ENCODE results near the gene SDE2.

DNA sequence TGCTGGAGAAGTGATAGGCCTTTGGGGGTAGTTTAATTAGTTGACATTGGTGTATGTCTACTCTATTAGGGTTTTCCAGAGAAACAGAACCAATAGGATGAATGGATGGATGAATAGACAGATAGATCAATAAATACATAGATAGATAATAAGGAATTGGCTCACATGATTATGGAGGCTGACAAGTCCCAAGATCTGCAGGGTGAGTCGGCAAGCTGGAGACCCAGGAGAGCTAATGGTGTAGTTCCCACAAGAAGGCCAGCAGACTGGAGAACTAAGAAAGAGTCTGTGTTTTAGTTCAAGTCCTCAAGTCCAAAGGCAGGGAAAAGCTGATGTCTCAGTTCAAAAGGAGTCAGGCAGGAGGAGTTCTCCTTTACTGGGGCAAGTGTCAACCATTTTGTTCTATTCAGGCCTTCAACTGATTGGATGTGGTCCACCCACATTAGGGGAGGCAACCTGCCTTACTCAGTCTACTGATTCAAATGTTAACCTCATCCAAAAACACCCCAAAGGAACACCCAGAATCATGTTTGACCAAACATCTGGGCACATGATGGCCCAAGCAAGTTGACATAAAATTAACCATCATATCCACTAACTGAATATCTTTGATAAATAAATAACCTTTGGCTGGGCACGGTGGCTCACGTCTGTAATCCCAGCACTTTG is 4.5 kb upstream of the SDE2 start:
- no peak for TF ChIP-seq EZH2 (IDR thresholded peaks at IDR 0.05; ENCODE audit: low read depth, low read length, severe bottlenecking)
- TF ChIP-seq CBX5 (IDR thresholded peaks at IDR 0.05; ENCODE audit: low read depth, low read length), result no peak
- no peak for TF ChIP-seq JUND (IDR thresholded peaks at IDR 0.05; ENCODE audit: low read length)
- no peak for TF ChIP-seq SUZ12 (IDR thresholded peaks at IDR 0.05; ENCODE audit: low read length)
- no peak for TF ChIP-seq ZNF274 (IDR thresholded peaks at IDR 0.05; ENCODE audit: borderline replicate concordance, extremely low read depth, low read length)
- TF ChIP-seq, protein P1, sequence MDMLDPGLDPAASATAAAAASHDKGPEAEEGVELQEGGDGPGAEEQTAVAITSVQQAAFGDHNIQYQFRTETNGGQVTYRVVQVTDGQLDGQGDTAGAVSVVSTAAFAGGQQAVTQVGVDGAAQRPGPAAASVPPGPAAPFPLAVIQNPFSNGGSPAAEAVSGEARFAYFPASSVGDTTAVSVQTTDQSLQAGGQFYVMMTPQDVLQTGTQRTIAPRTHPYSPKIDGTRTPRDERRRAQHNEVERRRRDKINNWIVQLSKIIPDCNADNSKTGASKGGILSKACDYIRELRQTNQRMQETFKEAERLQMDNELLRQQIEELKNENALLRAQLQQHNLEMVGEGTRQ (IDR thresholded peaks at IDR 0.05; ENCODE audit: low read length), result no peak
- no peak for TF ChIP-seq POLR2A (IDR thresholded peaks at IDR 0.05; ENCODE audit: control extremely low read depth in 1 of 2, low read depth in 2 of 2, low read length in 2 of 2)
- TF ChIP-seq, protein P2, sequence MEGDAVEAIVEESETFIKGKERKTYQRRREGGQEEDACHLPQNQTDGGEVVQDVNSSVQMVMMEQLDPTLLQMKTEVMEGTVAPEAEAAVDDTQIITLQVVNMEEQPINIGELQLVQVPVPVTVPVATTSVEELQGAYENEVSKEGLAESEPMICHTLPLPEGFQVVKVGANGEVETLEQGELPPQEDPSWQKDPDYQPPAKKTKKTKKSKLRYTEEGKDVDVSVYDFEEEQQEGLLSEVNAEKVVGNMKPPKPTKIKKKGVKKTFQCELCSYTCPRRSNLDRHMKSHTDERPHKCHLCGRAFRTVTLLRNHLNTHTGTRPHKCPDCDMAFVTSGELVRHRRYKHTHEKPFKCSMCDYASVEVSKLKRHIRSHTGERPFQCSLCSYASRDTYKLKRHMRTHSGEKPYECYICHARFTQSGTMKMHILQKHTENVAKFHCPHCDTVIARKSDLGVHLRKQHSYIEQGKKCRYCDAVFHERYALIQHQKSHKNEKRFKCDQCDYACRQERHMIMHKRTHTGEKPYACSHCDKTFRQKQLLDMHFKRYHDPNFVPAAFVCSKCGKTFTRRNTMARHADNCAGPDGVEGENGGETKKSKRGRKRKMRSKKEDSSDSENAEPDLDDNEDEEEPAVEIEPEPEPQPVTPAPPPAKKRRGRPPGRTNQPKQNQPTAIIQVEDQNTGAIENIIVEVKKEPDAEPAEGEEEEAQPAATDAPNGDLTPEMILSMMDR (IDR thresholded peaks at IDR 0.05; ENCODE audit: control extremely low read depth in 1 of 3, insufficient read depth in 1 of 3, low read depth in 1 of 3, low read length in 3 of 3), result no peak

All from H1 (cell line).